DND-41 (cell line): ENCODE data around the gene MTF1.

ENCODE experiments used
- EZH2 ChIP-seq: IDR thresholded peaks from 3 replicates; pipeline ENCODE4 v1.6.1; 2012; ENCODE audit warnings: borderline replicate concordance, low read depth, mild to moderate bottlenecking, moderate library complexity, low read length, inconsistent platforms; ENCODE audit not compliant: severe bottlenecking
- TF ChIP-seq, protein P1 (sequence below): IDR thresholded peaks from 2 replicates; pipeline ENCODE4 v1.5.1; 2012; ENCODE audit warnings: borderline replicate concordance, low read length, moderate library complexity, mild to moderate bottlenecking; ENCODE audit not compliant: poor library complexity, severe bottlenecking; ENCODE audit errors: extremely low read depth

DNA sequence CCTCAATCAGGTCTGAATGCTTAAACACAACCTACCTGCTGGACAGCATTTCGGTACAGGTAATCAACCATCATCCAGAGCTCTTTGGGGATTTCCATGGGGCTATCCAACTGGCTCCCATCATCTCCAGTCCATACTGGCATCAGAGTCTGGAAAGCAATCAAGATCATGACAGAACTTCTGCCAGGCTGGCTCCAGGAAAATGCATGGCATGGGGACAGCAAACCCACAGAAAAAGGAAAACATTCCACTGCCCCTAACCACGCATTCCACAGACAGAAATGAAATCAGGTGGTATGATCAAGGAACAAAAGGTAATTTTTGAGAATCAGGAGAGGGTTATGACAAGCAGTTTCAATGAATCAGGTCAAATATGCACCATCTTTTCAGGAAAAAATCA is 9.1 kb upstream of the MTF1 start:
- TF ChIP-seq, protein P1, sequence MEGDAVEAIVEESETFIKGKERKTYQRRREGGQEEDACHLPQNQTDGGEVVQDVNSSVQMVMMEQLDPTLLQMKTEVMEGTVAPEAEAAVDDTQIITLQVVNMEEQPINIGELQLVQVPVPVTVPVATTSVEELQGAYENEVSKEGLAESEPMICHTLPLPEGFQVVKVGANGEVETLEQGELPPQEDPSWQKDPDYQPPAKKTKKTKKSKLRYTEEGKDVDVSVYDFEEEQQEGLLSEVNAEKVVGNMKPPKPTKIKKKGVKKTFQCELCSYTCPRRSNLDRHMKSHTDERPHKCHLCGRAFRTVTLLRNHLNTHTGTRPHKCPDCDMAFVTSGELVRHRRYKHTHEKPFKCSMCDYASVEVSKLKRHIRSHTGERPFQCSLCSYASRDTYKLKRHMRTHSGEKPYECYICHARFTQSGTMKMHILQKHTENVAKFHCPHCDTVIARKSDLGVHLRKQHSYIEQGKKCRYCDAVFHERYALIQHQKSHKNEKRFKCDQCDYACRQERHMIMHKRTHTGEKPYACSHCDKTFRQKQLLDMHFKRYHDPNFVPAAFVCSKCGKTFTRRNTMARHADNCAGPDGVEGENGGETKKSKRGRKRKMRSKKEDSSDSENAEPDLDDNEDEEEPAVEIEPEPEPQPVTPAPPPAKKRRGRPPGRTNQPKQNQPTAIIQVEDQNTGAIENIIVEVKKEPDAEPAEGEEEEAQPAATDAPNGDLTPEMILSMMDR = no peak
- TF ChIP-seq EZH2 = no peak
